Anterior cingulate cortex (tissue), 58 donors: ENCODE measurements around the gene C15orf62.
A peak's percentile ranks its signal among the peaks of the same experiment; 100 is the strongest.

Experiments
- DNase-seq, 58 donors: peaks; one replicate each; lab custom pipeline; 2025; lab: John Stamatoyannopoulos, UW

Gene C15orf62

DNA sequence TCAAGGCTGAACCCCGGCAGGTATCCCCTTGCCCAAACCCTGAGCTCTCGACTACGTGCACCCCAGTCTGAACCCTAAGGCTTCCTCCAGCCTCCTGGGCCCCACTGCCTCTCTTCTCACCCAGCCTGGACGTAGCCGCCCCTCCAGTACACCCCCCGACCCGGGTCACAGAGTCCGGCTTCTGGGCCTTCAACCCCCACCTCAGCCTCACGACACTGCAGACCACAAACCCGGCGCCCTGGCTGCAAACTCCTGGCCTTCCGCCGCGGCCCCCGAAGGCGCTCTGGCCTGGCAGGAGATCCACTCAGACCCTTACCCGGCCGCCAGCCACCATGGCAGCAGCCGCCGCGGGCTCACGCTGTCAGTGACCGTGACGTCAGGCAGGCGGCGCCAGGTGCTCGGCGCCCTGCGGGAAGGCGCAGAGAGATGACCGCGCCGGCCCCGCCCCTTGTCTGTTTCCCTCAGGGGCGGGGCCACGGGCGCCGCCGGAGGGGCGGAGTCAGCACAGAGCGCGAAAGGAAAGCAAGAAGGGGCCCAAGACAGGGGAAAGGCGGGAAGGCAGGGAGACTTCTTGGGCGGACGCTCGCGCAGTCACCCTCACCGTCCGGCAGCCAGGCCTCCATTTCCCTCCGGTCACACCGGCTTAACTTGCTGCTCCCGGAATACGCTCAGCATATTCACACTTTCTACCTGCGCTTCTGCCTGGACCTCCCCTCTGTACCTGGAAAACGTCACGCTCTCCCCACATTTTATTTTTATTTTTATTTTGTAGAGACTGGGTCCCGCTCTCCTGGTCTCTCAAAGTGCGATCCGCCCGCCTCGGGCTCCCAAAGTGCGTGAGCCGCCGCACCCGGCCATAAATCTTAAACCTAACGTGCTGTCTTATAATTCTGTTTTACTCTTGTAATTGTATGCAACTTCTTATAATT is 14.6 kb upstream of the C15orf62 start, which contains the start of gene RMDN3:
Gene RMDN3 (minus strand): TSS at position 372 of the 929 bp plus-strand sequence. CDS start 471 bp downstream, outside the sequence.
- DNase-seq, result peak in 57 of 58 donors; percentile 18 to 93 (median 83)

DNA sequence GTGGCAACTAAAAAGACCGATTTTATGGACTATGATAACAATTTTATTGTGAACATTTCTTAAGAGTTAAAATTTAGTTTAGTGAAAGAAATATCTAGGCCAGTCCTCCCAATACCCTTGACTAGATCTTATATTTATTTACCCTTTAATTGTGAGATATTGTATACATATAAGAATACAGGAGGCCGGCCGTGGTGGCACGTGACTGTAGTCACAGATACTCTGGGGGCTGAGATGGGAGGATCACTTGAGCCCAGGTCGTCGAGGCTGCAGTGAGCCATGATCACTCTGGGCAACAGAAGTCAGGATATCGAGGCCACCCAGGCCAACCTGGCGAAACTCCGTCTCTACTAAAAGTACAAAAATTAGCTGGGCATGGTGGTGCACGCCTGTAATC is 14.0 kb upstream of the C15orf62 start:
- no peak for DNase-seq

DNA sequence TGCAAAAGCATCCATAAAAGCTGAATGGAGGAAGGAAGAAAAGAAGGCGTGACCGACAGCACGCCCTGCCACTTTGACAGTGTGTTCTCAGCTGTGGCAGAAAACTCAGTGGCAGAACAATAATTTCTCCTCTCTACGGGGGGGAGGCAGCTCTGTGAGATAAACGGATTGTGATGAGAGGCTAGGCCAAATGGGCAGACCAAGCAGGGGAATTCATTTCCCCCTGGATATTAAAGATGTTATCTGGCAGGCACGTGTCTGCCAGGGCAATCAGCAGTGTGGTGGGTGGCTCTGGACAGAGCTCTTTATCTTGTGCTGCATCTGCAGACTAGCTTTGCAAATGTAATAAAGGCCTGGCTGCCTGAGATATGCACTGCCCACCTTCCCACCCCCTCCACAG is 12.8 kb upstream of the C15orf62 start:
- DNase-seq, result no peak

DNA sequence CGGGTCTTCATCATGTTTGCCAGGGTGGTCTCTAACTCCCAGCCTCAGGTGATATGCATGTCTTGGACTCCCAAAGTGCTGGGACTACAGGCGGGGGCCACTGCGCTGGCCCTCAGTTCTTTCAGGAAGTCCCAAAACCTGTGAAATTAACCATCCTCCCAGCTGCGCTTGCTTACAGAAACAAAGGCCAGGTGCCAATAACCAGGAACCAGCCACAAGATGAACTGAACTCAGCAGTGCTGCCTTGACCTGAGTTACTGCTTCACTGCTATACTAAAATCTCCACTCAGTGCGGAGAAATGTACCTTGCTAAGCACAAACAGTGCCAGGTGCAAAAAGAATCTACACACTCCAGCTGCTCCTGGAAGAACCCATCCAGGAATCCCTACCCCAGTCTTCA is 9.8 kb upstream of the C15orf62 start:
- DNase-seq, result no peak

DNA sequence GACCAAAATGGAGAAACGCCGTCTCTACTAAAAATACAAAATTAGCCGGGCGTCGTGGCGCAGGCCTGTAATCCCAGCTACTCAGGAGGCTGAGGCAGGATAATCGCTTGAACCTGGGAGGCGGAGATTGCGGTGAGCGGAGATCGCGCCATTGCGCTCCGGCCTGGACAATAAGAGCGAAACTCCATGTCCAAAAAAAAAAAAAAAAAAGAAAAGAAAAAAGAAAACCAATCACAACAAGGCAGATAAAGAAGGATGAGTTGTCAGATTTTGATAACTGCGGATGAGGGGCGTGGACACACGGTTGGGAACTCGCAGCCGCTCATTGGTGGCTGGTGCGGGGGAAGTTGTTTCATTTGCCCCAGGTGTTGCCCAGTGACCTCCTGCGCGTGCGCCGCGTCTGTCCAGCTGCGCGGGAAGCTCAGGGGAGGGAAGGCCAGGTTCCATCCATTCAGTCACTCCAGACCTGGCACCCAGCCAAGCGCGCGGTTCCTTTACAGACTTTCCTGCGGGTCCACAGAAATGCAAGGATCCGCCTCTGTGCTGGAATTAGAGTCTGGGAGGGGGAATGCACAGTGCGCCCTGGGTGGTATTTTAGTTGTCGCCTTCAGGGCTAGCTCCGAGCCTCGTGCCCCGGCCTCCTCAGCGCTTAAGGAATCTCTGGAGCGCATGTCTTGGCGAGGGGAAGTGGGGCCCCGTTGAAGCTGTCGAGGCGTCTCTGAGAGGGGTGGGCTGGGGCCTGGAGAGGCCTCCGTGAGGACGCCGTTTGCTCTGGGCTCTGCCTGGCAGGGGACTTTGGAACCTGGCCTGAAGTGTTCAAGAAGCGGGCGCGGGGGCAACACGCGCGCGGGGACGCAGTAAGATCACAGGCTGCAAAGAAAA is 6.6 kb upstream of the C15orf62 start:
- peak in 11 of 58 donors; percentile 9 to 67 (median 31) for DNase-seq

DNA sequence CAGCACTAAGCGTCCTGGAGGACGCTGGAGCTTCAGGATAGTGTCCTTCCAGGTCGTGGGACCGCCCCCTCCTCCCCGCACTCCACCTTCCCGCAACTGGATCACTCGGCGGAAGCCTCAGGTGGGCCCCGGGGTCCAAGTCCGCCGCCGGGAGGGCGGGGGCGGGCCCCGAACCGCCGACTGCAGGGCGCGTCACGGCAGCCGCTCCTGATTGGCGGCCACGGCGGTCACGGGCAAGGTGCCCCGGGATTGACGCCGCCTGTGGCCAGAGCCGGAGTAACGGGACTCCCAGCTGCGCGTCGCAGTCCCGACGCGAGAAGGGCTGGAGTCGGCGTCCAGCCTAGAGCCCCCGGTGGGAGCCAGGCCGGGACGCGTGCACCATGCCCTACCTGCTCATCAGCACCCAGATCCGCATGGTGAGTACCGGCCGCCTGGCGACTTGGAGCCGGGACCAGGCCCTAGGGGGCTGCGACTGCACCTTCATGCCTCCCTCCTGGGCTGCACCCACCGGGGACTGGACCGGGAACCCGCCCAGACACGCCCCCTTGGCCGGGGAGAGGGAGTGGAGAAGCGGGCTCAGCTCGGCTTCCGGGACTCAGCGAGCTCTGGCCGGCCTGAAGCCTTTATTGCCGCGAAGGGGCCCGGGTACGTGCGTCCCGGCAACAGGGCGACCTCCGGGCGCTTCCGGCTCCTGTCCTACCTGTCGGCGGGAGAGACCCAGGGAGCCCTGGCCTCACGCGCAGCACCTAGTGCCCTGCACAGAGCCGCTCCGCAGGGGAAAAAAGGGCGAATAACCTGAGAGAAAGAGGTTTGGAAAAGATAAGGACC is 5.8 kb upstream of the C15orf62 start, which contains the start of gene GCHFR:
Gene GCHFR (plus strand): TSS at position 268 of the 828 bp plus-strand sequence. CDS start 113 bp downstream, at position 381.
- peak in 39 of 58 donors; percentile 13 to 70 (median 44) for DNase-seq

DNA sequence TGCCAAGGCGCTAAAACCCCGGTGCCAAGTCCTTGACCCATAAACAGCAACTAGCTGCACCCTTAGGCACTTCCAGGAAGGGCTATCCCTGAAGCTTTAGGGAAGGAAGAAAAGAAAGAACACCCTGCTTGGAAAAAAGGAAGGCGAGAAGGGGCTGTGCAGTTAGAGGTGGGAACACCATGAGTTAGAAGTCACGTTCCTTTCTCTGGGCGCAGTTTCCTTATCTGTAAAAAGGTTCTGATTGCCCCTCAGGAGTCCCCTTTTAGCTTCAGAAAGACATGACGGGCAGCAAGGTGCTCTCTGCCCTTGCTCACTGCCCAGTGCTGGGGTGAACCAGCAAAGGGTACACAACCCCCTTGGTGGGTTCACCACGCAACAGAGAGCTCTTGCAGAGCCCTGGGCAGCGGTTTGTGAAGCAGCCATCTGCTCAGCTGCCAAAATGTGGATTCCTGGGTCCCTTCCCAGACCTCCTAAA is 5.1 kb upstream of the C15orf62 start:
- DNase-seq, result peak in 1 of 58 donors; percentile 25

DNA sequence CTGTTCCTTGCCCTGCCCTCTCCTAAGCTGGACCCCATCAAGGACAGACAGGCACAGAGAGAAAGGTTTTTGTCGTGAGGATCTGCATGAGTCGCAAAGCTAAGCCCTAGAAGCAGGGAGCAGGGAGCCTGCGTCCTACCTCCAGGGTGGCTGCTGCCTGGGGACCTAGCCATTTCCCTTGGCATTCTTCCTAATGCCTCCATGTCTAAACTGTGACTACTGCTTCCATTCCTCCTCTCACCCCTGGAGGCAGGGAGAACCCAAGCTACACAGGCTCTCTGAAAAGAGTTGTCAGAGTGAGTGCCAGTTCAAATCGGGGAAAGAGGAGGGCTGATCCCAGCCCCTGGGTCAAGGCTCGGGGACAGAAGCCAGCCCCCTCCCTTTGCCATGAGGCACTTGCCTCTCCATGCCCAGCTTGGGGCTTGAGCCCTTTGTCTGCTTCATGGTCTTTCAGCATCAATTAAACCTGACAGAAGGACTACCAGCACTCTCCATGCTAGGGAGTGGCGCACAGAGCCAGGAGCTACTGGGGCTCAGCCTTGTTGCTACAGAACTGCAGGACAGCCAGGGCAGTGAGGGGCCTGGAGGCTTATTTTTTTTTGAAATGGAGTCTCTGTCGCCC is 3.5 kb upstream of the C15orf62 start:
- peak in 1 of 58 donors; percentile 36 for DNase-seq

DNA sequence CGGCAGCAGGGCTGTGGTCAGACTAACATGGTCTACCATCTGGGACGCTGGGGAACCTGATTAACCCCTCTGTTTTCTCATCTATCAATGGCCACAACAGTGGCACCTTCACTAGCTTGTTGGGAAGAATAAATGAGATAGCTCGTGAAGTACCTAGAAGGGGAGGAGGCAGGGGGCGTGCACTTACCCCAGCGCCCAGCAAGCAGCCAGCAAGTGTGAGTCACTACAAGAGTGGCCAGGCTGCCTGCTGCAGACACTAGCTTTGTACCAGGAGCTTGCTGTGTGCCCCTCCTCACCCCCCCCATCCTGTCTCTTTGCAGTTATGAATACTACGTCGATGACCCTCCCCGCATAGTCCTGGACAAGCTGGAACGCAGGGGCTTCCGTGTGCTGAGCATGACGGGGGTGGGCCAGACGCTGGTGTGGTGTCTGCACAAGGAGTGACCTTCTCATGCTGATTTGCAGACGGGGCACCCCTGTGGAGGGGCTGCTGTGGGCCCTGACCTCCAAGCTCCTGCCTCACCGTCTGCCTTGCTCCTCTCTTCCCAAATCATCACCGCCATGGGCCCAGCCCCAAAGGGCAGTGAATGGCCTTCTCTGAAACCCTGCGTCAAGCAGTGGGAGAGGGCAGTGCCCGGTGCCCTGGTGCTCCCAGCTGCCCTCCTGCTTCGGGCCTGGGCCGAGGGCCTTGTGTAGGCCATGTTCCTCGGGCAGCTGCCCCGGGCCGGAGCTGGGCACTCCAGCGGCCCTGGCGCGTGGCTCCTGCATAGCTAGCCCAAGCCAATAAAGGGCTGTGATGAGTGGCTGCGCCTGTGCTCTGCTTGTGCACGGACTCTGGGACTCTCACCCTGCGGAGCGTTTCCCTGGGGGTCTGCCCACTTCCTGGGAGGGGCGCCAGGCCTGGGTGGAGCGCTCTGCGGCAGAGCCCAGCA is 2.6 kb upstream of the C15orf62 start:
- DNase-seq, result no peak

DNA sequence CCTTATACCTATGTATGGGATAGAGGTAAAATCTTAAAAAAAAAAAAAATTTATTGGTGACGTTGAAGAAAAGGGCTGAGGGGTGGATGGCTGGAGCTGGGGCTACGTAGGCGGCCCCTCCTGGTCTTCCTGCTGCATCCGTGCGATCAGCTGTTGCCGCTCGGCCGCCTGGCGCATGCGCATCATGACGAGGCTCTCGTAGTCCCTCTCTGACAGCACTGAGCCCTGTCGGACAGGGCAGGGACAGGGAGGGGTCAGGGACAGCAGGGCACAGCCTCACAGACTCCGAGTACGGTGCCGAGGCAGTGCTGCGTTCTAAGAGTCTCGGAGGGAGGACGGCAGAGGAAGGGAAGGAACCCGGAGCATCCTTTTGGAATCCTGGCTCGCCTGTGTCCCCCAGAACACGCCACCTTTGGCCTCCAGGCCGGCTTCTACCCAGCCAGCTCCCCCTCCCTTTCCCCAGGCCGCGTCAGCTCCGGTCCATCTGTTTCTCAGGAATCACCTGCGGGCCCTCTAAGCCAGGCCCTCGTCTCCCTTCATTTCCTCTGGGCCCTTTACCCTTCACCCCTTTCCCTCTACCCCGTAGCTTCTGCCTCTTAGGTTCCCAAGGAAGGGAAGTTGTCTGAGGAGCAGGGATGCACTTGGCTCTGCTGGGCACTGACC is 1.8 kb upstream of the C15orf62 start:
- DNase-seq, result no peak

DNA sequence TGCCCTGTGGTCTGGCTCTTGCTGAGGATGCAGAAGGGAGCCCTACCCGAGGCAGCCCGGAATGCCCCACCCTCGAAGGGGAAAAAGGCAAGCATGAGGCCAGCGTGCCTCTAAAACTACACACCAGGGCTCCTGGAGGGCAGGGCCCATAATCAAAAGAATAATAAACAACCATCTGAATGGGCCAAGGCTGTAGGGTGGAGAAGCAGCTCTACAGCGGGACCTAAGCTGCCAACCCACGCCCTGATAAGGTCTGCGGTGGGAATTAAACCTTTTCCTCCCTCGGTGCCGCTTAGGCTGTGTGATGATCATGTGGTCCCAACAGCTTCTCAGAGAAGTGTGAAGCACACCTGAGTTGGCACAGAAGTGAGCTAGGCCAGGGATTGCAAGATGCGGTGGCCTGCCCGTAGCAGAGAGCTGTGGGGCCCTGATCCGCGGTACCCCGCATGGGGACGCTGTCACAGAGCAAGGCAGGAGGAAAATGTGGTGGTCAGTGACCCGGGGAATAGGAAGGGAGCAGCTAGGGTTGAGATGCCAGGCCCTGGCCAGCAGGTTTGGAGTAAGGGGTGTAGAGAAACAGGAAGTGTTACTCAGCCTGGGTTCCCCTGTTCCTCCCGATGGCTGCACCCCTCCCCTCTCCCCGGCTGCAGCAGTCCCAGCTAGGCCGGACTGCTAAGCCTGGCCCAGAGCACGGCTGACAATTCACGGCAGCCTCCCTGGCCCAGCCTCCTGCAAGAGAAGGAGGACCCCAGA is 1.1 kb upstream of the C15orf62 start:
- no peak for DNase-seq

DNA sequence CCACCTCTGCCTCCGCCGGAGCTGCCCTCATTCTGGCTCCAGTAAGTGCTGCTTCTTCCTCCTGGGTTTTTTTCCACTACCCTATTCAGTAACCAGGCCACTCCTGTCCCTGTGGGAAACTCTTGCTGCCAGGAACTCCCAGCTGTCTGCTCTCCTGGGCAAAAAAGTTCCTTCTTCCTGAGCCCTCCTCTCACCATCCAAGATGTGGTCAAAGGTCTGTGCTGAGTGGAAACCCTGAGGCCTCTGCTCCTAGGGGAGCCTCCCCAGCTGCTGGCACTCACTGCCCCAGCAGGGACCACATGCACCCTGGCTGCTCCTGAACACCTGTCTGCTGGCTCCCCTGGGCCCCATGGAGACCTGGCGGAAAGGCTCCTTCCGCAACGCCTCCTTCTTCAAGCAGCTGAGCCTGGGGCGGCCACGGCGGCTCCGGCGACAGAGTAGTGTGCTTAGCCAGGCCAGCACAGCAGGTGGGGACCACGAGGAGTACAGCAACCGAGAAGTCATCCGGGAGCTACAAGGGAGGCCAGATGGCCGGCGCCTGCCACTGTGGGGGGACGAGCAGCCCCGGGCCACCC is 454 bp downstream of the C15orf62 start:
- peak in 1 of 58 donors; percentile 38 for DNase-seq

DNA sequence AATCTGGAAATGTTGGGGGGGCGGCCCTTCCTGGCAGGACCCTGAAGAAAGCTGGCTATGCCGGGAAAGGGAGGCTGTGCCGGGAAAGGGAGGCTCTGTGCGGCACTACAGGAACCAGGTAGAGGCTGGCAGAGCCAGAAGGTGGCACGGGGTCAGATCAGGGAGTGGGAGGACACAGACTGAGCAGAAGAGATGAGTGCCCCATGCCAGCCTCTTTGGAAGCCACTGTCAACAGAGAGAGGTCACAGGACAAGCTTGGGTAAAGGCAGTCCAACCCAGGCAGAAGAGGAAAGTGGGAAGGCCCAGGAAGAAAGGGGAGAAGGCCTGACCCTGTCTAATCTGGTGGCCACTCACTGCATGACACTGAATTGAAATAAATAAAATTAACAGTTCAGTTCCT is 1.5 kb downstream of the C15orf62 start:
- no peak for DNase-seq

DNA sequence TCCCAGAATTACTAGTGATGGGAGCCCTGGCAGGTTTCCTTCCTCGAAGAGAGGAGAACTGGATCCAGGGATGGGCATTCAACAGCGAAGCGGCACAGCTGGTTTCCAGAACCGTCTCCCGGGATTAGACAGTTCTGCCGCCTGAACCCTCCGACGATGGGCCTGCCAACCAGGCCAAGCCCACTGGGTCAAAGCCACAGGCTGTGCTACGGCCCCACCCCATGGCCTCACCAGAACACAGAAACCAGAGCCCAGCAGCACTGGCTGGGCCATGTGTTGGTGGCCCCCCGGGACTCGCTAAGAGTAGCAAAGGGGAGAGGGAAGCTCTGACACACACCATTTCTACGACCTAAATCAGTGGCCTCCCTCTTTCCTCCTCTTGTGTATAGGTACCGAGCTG is 2.2 kb downstream of the C15orf62 start:
- peak in 8 of 58 donors; percentile 11 to 32 (median 16) for DNase-seq

DNA sequence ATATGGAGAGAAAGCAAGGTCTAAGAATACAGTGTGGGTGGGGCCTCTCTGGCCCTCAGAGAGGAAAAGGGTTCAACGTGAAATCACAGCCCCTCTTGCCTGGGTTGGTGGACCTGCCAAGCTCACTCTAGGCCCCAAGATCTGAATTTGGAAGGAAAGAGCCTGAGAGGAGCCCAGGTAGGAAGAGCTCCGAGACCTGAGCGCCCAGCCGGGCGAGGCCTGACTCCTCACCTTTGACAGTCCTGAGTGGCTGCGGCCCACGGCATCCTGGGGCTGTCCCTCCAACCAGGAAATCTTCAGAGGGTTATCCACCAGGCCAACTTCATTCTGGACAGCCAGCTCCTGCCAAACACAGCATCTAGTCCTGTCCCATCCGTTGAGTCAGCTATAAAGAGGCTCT is 3.7 kb downstream of the C15orf62 start:
- no peak for DNase-seq

DNA sequence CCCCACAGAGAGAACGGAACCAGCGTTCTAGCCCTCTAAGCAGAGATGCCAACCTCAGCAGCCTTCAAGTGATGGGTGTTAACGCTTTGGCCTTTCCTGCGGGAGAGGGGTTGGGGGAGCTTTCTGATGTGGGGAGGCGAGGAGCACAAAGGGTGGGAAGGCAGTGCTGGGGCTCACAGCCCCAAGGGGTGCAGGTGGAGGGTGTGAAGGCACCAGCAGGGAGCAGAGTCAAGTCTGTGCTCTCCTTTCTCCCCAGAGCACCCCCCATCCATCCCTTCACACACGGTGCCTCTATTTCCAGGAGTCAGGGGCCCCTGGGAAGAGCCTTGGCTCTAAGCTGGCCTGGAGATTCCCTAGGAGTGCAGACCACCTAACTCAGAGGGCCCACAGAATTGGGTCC is 4.1 kb downstream of the C15orf62 start:
- DNase-seq, result no peak

DNA sequence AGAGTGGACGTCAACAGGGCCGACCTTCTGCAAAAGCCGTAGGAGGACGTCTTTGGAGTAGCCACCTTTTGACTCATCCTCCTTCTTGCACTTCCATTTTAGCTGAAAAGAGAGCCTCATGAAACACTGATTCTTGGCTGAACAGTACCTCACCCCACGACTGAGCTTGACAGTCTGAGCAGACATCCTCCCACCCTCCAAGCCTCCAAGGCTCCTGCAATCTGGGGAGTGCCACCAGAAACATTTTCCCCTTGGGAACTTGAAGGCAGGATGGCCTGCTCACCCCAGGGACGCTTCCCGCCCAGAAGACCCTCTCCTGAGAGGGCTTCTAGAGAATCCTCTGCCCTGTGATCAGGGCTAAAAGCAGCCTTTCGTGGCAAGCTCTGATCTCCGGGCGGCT is 5.2 kb downstream of the C15orf62 start:
- DNase-seq, result no peak
